ENCODE results near the gene VSIG2. TPM values are rescaled to one million over a fixed set of nuclear protein-coding genes. Genes with fewer than 3 reads are reported as not detected.

VSIG2 gene
- total and polyA plus RNA-seq, 2 experiments from 2014 or later, result not detected

DNA sequence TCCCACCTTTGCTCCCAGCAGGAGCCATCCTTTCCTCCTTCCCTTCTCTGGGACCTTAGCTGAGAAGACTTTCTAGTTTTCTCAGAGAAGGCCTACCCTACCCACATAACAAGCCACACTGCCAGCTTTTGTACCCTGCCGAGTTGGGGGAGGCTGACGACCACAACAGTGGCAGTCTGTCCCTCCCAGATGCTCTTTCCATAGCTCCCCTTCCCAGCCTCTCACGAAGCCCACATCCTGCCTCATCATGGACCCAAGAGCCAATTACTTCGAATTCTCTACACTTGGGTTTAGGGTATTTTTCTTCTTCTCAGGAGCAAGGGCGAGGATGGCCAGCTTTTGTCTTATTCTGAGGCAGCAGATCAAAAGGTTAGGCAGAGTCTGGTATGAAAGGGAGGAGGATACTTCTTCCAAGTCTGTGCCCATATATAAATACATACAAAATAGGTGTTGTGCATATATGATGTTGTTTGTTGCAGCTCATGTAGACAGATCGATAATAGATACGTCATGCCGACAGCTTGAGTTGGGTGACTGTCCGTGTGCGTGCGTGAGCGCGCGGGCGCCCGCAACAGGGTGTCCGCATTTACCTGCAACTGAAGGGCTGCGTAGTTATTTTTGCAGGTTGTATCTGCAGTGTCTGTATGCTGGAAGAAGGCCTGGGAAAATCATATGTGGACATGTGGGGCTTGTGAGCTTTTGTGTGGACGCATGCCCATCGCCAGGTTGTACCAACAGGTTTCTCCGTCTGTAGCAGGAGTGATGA, 13.2 kb downstream of the VSIG2 start:
- no peaks in the 10 kb centered on the region for H3K9me3 Mint-ChIP-seq

DNA sequence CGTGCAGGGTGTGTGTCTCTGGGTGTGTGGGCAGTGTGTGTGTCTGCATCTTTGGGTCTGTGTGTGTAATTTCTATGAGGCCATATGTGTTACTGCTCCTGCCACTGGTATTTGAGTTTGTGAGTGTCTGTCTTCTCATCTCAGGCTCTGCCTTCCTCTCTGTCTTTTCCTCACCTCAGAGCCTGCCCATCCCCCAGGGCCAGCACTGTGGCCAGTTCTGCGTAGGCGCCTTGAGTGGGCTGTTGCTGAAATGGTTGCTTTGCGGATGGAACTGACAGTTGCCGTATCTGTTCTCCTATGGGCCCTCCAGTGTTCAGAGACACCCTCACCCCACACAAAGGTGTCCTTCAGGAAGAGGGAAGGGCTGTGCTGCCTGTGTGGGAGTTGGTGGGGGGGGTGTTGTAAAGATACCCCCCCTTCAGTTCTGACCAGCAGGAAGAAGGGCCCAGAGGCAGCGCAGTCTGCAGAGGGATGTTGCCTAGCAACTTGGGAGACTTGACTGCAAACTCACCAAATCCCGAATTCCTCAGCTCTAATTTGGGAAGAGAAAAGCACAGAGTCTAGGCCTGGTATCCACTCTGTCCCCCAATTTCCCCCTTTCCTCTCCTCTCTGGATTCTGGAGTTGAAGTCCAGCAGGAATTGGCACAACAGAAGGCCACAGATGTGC, 14.3 kb downstream of the VSIG2 start:
- H3K27ac ChIP-seq (ENCODE audit: low read depth), result no peak overlapping the region
- peaks cover 85% of the 10 kb centered on the region for H3K27me3 ChIP-seq (ENCODE audit: insufficient read depth)
- no peak overlapping the region for H2AFZ ChIP-seq
- H3K4me3 ChIP-seq, result no peak overlapping the region
- no peaks in the 10 kb centered on the region for H3K36me3 ChIP-seq (ENCODE audit: insufficient read depth)
- TF ChIP-seq, protein P1, sequence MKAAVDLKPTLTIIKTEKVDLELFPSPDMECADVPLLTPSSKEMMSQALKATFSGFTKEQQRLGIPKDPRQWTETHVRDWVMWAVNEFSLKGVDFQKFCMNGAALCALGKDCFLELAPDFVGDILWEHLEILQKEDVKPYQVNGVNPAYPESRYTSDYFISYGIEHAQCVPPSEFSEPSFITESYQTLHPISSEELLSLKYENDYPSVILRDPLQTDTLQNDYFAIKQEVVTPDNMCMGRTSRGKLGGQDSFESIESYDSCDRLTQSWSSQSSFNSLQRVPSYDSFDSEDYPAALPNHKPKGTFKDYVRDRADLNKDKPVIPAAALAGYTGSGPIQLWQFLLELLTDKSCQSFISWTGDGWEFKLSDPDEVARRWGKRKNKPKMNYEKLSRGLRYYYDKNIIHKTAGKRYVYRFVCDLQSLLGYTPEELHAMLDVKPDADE (IDR thresholded peaks at IDR 0.05), result no peak
- TF ChIP-seq ZNF331 (CRISPR knock-in tag; IDR thresholded peaks at IDR 0.05; ENCODE audit: low read depth), result no peak
- TF ChIP-seq, protein P2, sequence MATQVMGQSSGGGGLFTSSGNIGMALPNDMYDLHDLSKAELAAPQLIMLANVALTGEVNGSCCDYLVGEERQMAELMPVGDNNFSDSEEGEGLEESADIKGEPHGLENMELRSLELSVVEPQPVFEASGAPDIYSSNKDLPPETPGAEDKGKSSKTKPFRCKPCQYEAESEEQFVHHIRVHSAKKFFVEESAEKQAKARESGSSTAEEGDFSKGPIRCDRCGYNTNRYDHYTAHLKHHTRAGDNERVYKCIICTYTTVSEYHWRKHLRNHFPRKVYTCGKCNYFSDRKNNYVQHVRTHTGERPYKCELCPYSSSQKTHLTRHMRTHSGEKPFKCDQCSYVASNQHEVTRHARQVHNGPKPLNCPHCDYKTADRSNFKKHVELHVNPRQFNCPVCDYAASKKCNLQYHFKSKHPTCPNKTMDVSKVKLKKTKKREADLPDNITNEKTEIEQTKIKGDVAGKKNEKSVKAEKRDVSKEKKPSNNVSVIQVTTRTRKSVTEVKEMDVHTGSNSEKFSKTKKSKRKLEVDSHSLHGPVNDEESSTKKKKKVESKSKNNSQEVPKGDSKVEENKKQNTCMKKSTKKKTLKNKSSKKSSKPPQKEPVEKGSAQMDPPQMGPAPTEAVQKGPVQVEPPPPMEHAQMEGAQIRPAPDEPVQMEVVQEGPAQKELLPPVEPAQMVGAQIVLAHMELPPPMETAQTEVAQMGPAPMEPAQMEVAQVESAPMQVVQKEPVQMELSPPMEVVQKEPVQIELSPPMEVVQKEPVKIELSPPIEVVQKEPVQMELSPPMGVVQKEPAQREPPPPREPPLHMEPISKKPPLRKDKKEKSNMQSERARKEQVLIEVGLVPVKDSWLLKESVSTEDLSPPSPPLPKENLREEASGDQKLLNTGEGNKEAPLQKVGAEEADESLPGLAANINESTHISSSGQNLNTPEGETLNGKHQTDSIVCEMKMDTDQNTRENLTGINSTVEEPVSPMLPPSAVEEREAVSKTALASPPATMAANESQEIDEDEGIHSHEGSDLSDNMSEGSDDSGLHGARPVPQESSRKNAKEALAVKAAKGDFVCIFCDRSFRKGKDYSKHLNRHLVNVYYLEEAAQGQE (IDR thresholded peaks at IDR 0.05; ENCODE audit: unreplicated experiment), result no peak
- no peak for TF ChIP-seq ZNF114 (CRISPR knock-in tag; IDR thresholded peaks at IDR 0.05)
- TF ChIP-seq STAT1 (IDR thresholded peaks at IDR 0.05; ENCODE audit: unreplicated experiment), result no peak
- TF ChIP-seq, protein P3, sequence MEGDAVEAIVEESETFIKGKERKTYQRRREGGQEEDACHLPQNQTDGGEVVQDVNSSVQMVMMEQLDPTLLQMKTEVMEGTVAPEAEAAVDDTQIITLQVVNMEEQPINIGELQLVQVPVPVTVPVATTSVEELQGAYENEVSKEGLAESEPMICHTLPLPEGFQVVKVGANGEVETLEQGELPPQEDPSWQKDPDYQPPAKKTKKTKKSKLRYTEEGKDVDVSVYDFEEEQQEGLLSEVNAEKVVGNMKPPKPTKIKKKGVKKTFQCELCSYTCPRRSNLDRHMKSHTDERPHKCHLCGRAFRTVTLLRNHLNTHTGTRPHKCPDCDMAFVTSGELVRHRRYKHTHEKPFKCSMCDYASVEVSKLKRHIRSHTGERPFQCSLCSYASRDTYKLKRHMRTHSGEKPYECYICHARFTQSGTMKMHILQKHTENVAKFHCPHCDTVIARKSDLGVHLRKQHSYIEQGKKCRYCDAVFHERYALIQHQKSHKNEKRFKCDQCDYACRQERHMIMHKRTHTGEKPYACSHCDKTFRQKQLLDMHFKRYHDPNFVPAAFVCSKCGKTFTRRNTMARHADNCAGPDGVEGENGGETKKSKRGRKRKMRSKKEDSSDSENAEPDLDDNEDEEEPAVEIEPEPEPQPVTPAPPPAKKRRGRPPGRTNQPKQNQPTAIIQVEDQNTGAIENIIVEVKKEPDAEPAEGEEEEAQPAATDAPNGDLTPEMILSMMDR (conservative IDR thresholded peaks at IDR 0.05; ENCODE audit: low read depth in 2 of 2), result no peak
- TF ChIP-seq POLR2AphosphoS5 (IDR thresholded peaks at IDR 0.05; ENCODE audit: low read depth), result no peak
- no peak for TF ChIP-seq JUNB (IDR thresholded peaks at IDR 0.05; ENCODE audit: unreplicated experiment)
- DNase-seq (ENCODE audit: low spot score), result no peak
- Mint-ChIP-seq H3K9me3 (no peaks in the 10 kb centered on the region), H3K36me3 (ENCODE audit: low read depth) (no peaks in the 10 kb centered on the region; the same call in 2 of the 3 replicates), H3K4me3 (no peak overlapping the region), H3K27me3 (ENCODE audit: insufficient read depth, low read depth, poor library complexity) (peaks cover 66% of the 10 kb centered on the region), H3K4me1 (peaks cover 14% of the 10 kb centered on the region), H3K27ac (no peak overlapping the region)
- H3K4me2 ChIP-seq, result no peak overlapping the region
- no peaks in the 10 kb centered on the region for H3K9me2 ChIP-seq (ENCODE audit: insufficient read depth)
- no peaks in the 10 kb centered on the region for H3K79me2 ChIP-seq (replicated peaks; ENCODE audit: insufficient read depth)
- peaks cover 11% of the 10 kb centered on the region for H4K20me1 ChIP-seq (replicated peaks; ENCODE audit: insufficient read depth)
- H3K4me1 ChIP-seq (ENCODE audit: insufficient read depth), result peaks cover 24% of the 10 kb centered on the region
- no peaks in the 10 kb centered on the region for H3F3A ChIP-seq (replicated peaks; ENCODE audit: low read depth)
- ATAC-seq, result no peak

More for the DNA sequence above, 13.2 kb downstream of the VSIG2 start:
- ATAC-seq (no peak), DNase-seq (ENCODE audit: low spot score) (no peak)
- H3K27ac ChIP-seq (ENCODE audit: low read depth), result no peak overlapping the region
- peaks cover 95% of the 10 kb centered on the region for H3K27me3 ChIP-seq (ENCODE audit: insufficient read depth)
- peak overlapping the region; percentile 96 for H3K4me2 ChIP-seq
- no peaks in the 10 kb centered on the region for H3F3A ChIP-seq (replicated peaks; ENCODE audit: low read depth)
- H3K9me2 ChIP-seq (ENCODE audit: insufficient read depth), result no peaks in the 10 kb centered on the region
- no peaks in the 10 kb centered on the region; the same call in 2 of the 3 replicates for H3K36me3 Mint-ChIP-seq (ENCODE audit: low read depth)
- TF ChIP-seq ZNF114 (CRISPR knock-in tag; IDR thresholded peaks at IDR 0.05), result no peak
- TF ChIP-seq, protein P2 (IDR thresholded peaks at IDR 0.05; ENCODE audit: unreplicated experiment), result no peak
- peak; percentile 81 for TF ChIP-seq EZH2 (IDR thresholded peaks at IDR 0.05; ENCODE audit: low read depth, unreplicated experiment)
- TF ChIP-seq ZNF331 (CRISPR knock-in tag; IDR thresholded peaks at IDR 0.05; ENCODE audit: low read depth), result no peak
- H3K4me3 ChIP-seq, result peak overlapping the region; percentile 84
- no peak overlapping the region for H3K27ac Mint-ChIP-seq
- H3K4me1 Mint-ChIP-seq, result peaks cover 14% of the 10 kb centered on the region
- H3K27me3 Mint-ChIP-seq (ENCODE audit: insufficient read depth, low read depth, poor library complexity), result peaks cover 77% of the 10 kb centered on the region
- H3K36me3 ChIP-seq (ENCODE audit: insufficient read depth), result no peaks in the 10 kb centered on the region
- H3K4me1 ChIP-seq (ENCODE audit: insufficient read depth), result peaks cover 24% of the 10 kb centered on the region
- H3K4me3 Mint-ChIP-seq, result peak overlapping the region; percentile 77
- H4K20me1 ChIP-seq (replicated peaks; ENCODE audit: insufficient read depth), result peaks cover 16% of the 10 kb centered on the region
- no peaks in the 10 kb centered on the region for H3K79me2 ChIP-seq (replicated peaks; ENCODE audit: insufficient read depth)
- H2AFZ ChIP-seq, result peak overlapping the region; percentile 94

All from GM23338 (cell line).